Measurements from ENCODE around the gene ZNF281. TPM values are rescaled to one million over a fixed set of nuclear protein-coding genes. Genes with fewer than 3 reads are reported as not detected.
"Not testable (repeated sequence)": the region's sequence is repeated elsewhere in the genome, so short reads cannot be mapped to it uniquely, and the experiment has no call there.

The ZNF281 gene
- polyA plus RNA-seq, 2 of the 4 experiments (the other 2 are of a cell fraction), result 33.7 to 39.1 TPM

DNA sequence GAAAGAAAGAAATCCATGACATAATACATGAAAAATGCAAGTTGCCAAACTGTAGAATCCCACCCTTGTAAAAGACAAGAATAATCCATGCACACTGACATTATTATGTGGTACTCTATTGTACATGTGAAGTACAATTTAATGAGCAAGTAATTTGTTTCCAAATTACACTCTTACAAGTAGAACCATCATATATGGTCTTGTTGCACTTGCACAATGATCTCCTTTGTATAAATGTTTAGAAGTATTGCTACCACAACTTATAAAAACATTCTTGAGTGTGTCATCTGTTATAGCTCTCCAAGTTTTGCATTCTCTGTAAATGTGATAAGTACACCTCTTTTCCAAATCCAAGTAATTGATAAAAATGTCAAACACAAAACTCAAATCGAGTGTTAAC is 29.1 kb upstream of the ZNF281 start:
- no peak overlapping the region for H3K4me3 ChIP-seq
- H3K27ac ChIP-seq, result no peak overlapping the region
- TF ChIP-seq ZC3H11A (IDR thresholded peaks at IDR 0.05) (no peak), HEYL (CRISPR knock-in tag; IDR thresholded peaks at IDR 0.05) (no peak), RFX5 (IDR thresholded peaks at IDR 0.05) (no peak), MAFK (IDR thresholded peaks at IDR 0.05; ENCODE audit: partially characterized antibody) (no peak), JUNB (IDR thresholded peaks at IDR 0.05) (no peak)
- ChIA-PET POLR2A (no interaction called here), CTCF (interaction anchor here (1.2 to 2.3 kb wide), 2 partner anchors 16 to 39 kb away, joined by 4 read pairs; no protein-coding TSS in a partner anchor)
- H3K9me3 ChIP-seq, result no peaks in the 10 kb centered on the region
- ATAC-seq (no peak), FAIRE-seq (no peak), DNase-seq (ENCODE audit: low read depth in 1 of 2, low spot score in 1 of 2) (no peak)
- 78% methylated on average over 1 of the region's 1 CpG for WGBS (ENCODE audit: missing lambda C conversion rate)
- H3K4me2 ChIP-seq, result no peak overlapping the region
- peaks cover 22% of the 10 kb centered on the region for H3K4me1 ChIP-seq

DNA sequence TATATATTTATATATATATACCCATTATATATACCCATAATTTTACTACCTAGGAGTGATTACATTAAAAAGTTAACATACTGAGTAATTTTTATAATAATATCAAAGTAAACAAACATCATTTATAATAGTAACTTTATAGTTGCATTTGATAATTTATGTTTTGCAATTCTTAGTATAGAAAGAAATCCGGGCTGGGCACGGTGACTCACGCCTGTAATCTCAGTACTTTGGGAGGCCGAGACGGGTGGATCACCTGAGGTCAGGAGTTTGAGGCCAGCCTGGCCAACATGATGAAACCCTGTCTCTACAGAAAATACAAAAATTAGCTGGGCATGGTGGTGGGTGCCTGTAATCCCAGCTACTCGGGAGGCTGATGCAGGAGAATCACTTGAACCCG is 28.6 kb upstream of the ZNF281 start:
- FAIRE-seq; H3K9me3 ChIP-seq; ATAC-seq; H3K27ac ChIP-seq; DNase-seq (ENCODE audit: low read depth in 1 of 2, low spot score in 1 of 2); H3K4me3 ChIP-seq; POLR2A ChIA-PET: not testable (repeated sequence)
- H3K4me1 ChIP-seq, result peaks cover 22% of the 10 kb centered on the region
- 77% methylated on average over 7 of the region's 7 CpGs for WGBS (ENCODE audit: missing lambda C conversion rate)
- peak overlapping the region; percentile 63; the same call in 2 of the 3 replicates for H3K4me2 ChIP-seq
- CTCF ChIA-PET, result interaction anchor here (1.2 kb wide), 1 partner anchor 16 kb away, joined by 4 read pairs; no protein-coding TSS in a partner anchor

DNA sequence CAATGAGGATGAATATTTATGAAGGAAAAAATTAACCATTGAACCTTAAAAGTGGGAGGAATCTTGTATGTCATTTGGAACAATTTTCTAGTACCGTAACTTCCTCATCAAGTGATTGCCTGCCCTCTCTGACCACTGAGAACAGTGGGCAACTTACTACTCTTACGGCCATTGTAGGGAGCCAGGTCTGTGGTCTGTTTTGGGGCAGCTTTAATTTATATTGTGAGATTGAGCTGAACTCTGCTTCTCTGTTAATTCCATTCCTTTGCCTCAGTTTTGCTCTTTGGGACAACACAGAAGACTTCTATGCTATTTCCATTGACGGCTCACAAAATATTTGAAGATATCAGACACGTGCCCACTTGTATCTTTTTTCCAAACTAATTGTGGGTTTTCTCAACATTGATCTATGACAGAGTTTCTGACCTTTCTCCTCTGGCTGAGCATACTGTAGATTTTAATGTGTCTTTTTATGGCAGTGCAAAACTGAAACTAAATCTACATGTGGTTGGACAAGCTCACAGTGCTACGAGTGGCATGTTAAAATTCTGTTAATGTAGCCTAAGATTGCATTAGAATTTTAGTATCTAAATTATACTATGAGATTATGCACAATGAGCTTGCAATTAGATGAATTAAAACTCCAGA is 27.8 kb upstream of the ZNF281 start:
- POLR2A ChIA-PET, result no interaction called here
- H3K4me1 ChIP-seq, result peaks cover 19% of the 10 kb centered on the region
- CTCF ChIA-PET, result interaction anchor here (0.6 kb wide), 1 partner anchor 11 kb away, joined by 3 read pairs; no protein-coding TSS in a partner anchor
- FAIRE-seq (no peak), ATAC-seq (no peak), DNase-seq (ENCODE audit: low read depth in 1 of 2, low spot score in 1 of 2) (no peak)
- no peak for TF ChIP-seq MAZ (IDR thresholded peaks at IDR 0.05; ENCODE audit: borderline replicate concordance, low read depth, low read length)
- TF ChIP-seq, protein P1, sequence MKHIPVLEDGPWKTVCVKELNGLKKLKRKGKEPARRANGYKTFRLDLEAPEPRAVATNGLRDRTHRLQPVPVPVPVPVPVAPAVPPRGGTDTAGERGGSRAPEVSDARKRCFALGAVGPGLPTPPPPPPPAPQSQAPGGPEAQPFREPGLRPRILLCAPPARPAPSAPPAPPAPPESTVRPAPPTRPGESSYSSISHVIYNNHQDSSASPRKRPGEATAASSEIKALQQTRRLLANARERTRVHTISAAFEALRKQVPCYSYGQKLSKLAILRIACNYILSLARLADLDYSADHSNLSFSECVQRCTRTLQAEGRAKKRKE (CRISPR knock-in tag; IDR thresholded peaks at IDR 0.05; ENCODE audit: low read depth), result no peak
- no peak for TF ChIP-seq ZNF302 (CRISPR knock-in tag; IDR thresholded peaks at IDR 0.05)
- no peak for TF ChIP-seq HOXB13 (CRISPR knock-in tag; IDR thresholded peaks at IDR 0.05; ENCODE audit: low read depth)
- H3K4me2 ChIP-seq, result peak overlapping the region; percentile 63
- WGBS (ENCODE audit: missing lambda C conversion rate), result 76% methylated on average over 5 of the region's 5 CpGs
- H3K27ac ChIP-seq, result peak overlapping the region; percentile 39 to 53; a peak in 5 of 6 replicates
- no peaks in the 10 kb centered on the region for H3K9me3 ChIP-seq
- no peak overlapping the region for H3K4me3 ChIP-seq

DNA sequence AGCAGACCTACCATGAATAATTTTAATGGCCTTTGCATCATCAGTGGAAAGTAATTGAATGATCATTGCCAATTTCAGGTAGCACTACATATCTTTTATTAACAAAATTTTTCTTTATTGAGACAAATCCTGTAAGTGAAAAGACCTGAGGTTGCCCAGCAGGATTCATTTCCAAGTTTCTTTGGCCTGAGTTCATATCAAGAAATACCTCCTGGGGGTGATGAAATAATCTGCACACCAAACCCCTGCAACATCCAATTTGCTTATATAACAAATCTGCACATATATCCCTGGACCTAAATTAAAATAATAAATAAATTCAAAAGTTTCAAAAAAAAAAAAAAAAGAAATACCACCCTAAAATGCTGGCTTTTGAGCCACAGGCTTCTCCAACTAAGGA is 27.3 kb upstream of the ZNF281 start:
- ChIA-PET POLR2A (no interaction called here), CTCF (interaction anchor here (1.3 kb wide), 1 partner anchor 14 kb away, joined by 3 read pairs; no protein-coding TSS in a partner anchor)
- H3K4me1 ChIP-seq, result peaks cover 13% of the 10 kb centered on the region
- no peak overlapping the region; a peak in 1 of 6 replicates for H3K27ac ChIP-seq
- DNase-seq (ENCODE audit: low read depth in 1 of 2, low spot score in 1 of 2) (no peak), FAIRE-seq (no peak), ATAC-seq (no peak)
- H3K4me2 ChIP-seq, result peak overlapping the region; percentile 63; the same call in 2 of the 3 replicates
- TF ChIP-seq CBX2 (IDR thresholded peaks at IDR 0.05; ENCODE audit: borderline replicate concordance, low read depth), result no peak
- no peak for TF ChIP-seq EP300 (IDR thresholded peaks at IDR 0.05)
- no peak for TF ChIP-seq NFE2L2 (conservative IDR thresholded peaks at IDR 0.05; ENCODE audit: low read length)
- TF ChIP-seq, protein P2, sequence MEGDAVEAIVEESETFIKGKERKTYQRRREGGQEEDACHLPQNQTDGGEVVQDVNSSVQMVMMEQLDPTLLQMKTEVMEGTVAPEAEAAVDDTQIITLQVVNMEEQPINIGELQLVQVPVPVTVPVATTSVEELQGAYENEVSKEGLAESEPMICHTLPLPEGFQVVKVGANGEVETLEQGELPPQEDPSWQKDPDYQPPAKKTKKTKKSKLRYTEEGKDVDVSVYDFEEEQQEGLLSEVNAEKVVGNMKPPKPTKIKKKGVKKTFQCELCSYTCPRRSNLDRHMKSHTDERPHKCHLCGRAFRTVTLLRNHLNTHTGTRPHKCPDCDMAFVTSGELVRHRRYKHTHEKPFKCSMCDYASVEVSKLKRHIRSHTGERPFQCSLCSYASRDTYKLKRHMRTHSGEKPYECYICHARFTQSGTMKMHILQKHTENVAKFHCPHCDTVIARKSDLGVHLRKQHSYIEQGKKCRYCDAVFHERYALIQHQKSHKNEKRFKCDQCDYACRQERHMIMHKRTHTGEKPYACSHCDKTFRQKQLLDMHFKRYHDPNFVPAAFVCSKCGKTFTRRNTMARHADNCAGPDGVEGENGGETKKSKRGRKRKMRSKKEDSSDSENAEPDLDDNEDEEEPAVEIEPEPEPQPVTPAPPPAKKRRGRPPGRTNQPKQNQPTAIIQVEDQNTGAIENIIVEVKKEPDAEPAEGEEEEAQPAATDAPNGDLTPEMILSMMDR (IDR thresholded peaks at IDR 0.05), result no peak
- no peak for TF ChIP-seq ZFP36 (IDR thresholded peaks at IDR 0.05; ENCODE audit: borderline replicate concordance, partially characterized antibody)
- TF ChIP-seq TP53 (CRISPR knock-in tag; IDR thresholded peaks at IDR 0.05), result no peak
- TF ChIP-seq, protein P3, sequence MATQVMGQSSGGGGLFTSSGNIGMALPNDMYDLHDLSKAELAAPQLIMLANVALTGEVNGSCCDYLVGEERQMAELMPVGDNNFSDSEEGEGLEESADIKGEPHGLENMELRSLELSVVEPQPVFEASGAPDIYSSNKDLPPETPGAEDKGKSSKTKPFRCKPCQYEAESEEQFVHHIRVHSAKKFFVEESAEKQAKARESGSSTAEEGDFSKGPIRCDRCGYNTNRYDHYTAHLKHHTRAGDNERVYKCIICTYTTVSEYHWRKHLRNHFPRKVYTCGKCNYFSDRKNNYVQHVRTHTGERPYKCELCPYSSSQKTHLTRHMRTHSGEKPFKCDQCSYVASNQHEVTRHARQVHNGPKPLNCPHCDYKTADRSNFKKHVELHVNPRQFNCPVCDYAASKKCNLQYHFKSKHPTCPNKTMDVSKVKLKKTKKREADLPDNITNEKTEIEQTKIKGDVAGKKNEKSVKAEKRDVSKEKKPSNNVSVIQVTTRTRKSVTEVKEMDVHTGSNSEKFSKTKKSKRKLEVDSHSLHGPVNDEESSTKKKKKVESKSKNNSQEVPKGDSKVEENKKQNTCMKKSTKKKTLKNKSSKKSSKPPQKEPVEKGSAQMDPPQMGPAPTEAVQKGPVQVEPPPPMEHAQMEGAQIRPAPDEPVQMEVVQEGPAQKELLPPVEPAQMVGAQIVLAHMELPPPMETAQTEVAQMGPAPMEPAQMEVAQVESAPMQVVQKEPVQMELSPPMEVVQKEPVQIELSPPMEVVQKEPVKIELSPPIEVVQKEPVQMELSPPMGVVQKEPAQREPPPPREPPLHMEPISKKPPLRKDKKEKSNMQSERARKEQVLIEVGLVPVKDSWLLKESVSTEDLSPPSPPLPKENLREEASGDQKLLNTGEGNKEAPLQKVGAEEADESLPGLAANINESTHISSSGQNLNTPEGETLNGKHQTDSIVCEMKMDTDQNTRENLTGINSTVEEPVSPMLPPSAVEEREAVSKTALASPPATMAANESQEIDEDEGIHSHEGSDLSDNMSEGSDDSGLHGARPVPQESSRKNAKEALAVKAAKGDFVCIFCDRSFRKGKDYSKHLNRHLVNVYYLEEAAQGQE (IDR thresholded peaks at IDR 0.05), result no peak
- TF ChIP-seq NR3C1 (IDR thresholded peaks at IDR 0.05), result no peak
- TF ChIP-seq, protein P4, sequence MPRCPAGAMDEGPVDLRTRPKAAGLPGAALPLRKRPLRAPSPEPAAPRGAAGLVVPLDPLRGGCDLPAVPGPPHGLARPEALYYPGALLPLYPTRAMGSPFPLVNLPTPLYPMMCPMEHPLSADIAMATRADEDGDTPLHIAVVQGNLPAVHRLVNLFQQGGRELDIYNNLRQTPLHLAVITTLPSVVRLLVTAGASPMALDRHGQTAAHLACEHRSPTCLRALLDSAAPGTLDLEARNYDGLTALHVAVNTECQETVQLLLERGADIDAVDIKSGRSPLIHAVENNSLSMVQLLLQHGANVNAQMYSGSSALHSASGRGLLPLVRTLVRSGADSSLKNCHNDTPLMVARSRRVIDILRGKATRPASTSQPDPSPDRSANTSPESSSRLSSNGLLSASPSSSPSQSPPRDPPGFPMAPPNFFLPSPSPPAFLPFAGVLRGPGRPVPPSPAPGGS (IDR thresholded peaks at IDR 0.05), result no peak
- TF ChIP-seq ESRRA (IDR thresholded peaks at IDR 0.05; ENCODE audit: borderline replicate concordance, low read length), result no peak
- no peak for TF ChIP-seq RAD21 (conservative IDR thresholded peaks at IDR 0.05 in 1 of 2, IDR thresholded peaks at IDR 0.05 in 1 of 2)
- H3K9me3 ChIP-seq, result no peaks in the 10 kb centered on the region
- no peak overlapping the region for H3K4me3 ChIP-seq

Measured in A549 (cell line).